Jurkat, Clone E6-1 (cell line): Measurements from ENCODE around the gene ATOH8.

Experiments
- DNase-seq: peaks from one replicate; pipeline ENCODE4 v3.0.0-alpha.2; 2011; ENCODE audit warnings: low read depth, low spot score
- H3K4me3 ChIP-seq: 2 replicates; pipeline ENCODE4 v1.5.1; 2011; ENCODE audit warnings: mild to moderate bottlenecking, low read length, control low read depth, moderate library complexity

Gene ATOH8

DNA sequence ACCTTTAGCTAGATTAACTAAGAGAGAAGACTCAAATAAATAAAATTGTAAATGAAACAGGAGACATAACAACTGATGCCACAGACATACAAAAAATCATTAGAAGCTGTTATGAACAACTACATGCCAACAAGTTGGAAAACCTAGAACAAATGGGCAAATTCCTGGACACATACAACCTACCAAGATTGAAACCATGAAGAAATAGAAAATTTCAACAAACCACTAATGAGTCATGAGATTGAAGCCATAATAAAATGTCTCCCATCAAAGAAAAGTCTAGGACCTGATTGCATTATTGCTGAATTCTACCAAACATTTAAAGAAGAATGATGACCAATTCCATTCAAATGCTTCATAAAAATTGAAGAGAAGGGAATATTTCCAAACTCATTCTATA lies 80.7 kb downstream of the ATOH8 start:
- no peak overlapping the region for H3K4me3 ChIP-seq
- DNase-seq = no peak
